Psoas muscle (tissue), 8 donors: Measurements from ENCODE around the gene RFPL4A. TPM values are rescaled to one million over a fixed set of nuclear protein-coding genes. Genes with fewer than 3 reads are reported as not detected.

Experiments used
- ATAC-seq, 4 donors: fragments of 200-7000 bp; cut with Tn5 transposase; one replicate each; pipeline ENCODE4 v1.9.1; 2020; ENCODE audit warnings: moderate library complexity in 3 of 4, mild to moderate bottlenecking in 2 of 4
- DNase-seq, 2 donors: peaks; one replicate each; pipeline ENCODE4 v3.0.0-alpha.2; 2020
- H3K27ac ChIP-seq: fragments of 200-600 bp; one replicate; pipeline ENCODE4 v1.8.0; 2022
- H3K27me3 ChIP-seq, 3 donors: fragments of 200-600 bp in 1 of 3; one replicate each; pipeline versions ENCODE4 v1.6.1 to v1.8.0; 2013 to 2022; ENCODE audit warnings: low read length in 2 of 3, mild to moderate bottlenecking in 2 of 3, moderate library complexity in 1 of 3; ENCODE audit not compliant: insufficient read depth in 3 of 3
- H3K36me3 ChIP-seq, 2 donors: fragments of 200-600 bp in 1 of 2; one replicate each; pipeline versions ENCODE4 v1.6.1 to v1.8.0; 2013 to 2022; ENCODE audit warnings: low read depth in 1 of 2, mild to moderate bottlenecking in 1 of 2, moderate library complexity in 1 of 2; ENCODE audit not compliant: insufficient read depth in 1 of 2
- H3K4me1 ChIP-seq: fragments of 200-600 bp; one replicate; pipeline ENCODE4 v1.8.0; 2022
- H3K4me3 ChIP-seq: fragments of 200-600 bp; one replicate; pipeline ENCODE4 v1.8.0; 2022; ENCODE audit warnings: mild to moderate bottlenecking
- H3K9me3 ChIP-seq: fragments of 200-600 bp; one replicate; pipeline ENCODE4 v1.8.0; 2022
- CTCF ChIP-seq: fragments of 200-600 bp; IDR thresholded peaks from one replicate; pipeline ENCODE4 v1.8.0; 2022; ENCODE audit warnings: antibody characterized with exemption
- WGBS, 3 donors: extraction: QIAGEN DNeasy Blood & Tissue Kit; methylation state at CpG; one replicate each; pipeline versions ENCODE4 v1.1.6 to v1.1.7; 2013; 5-methylcytosine and 5-hydroxymethylcytosine counted together
- intact Hi-C, 2 donors: fragments of 100-400 bp; cut with DNase I; formaldehyde crosslinking; loops; one replicate each; pipeline versions ENCODE4 v1.11.0 to v1.14.2; 2022
- polyA plus RNA-seq, 3 donors: library from polyadenylated mRNA; stranded (reverse); fragments of 200-250 nt; gene quantifications; one replicate each; pipeline ENCODE4 v1.2.3, GENCODE V29; 2013
- total RNA-seq, 4 donors: library from RNA; stranded (reverse); fragmentation: NEBNext Ultra II Directional in 2 of 4; extraction: Animal tissue kit (Norgen Biotek cat#: 25700) in 2 of 4; gene quantifications; one replicate each; pipeline versions ENCODE4 v1.2.1 to v1.2.4, GENCODE V29; 2021 to 2023
- donor health status: healthy with polysubstance abuse.
- donor health status: DM: no; HTN: no; CAD: no; lungs with moderate emphysema.
- donor health status: Bipolar disorder and iron deficiency.
- donor health status: healthy.
- donor health status: DM: yes; HTN: yes; CAD: no.
- donor health status: DM: no; HTN: no; CAD: no.
- donor health status: DM: no; HTN: no; CAD: no.
- donor health status: DM: yes; HTN: yes; CAD: no.

RFPL4A gene
- total and polyA plus RNA-seq, 7 donors = not detected

- intact Hi-C loops = no loop called here
- 87 to 89% (median 88%) methylated on average over 11 of the region's 11 CpGs for WGBS, 3 donors
- no peaks in the 10 kb centered on the region for H3K27me3 ChIP-seq
Observed at GRCh38 chr19:55795021-55795420, 36.1 kb downstream of the RFPL4A start.

GRCh38 chr19:55801416-55801815 is 42.5 kb downstream of the RFPL4A start:
- Histone ChIP-seq H3K4me3 (no peak overlapping the region), H3K27me3 (no peaks in the 10 kb centered on the region), H3K4me1 (no peaks in the 10 kb centered on the region), H3K9me3 (no peaks in the 10 kb centered on the region), H3K36me3 (no peaks in the 10 kb centered on the region), H3K27ac (no peak overlapping the region)
- DNase-seq (no peak), ATAC-seq (no peak)
- no peak for TF ChIP-seq CTCF
- intact Hi-C loops = no loop called here
- 50 to 58% (median 53%) methylated on average over 7 of the region's 7 CpGs for WGBS, 3 donors

More at GRCh38 chr19:55795021-55795420, 36.1 kb downstream of the RFPL4A start:
- no peak for DNase-seq
- no peak for ATAC-seq
- no peaks in the 10 kb centered on the region for H3K9me3 ChIP-seq
- TF ChIP-seq CTCF = no peak
- no peak overlapping the region for H3K27ac ChIP-seq
- no peaks in the 10 kb centered on the region for H3K4me1 ChIP-seq
- H3K36me3 ChIP-seq = no peaks in the 10 kb centered on the region
- H3K4me3 ChIP-seq = no peak overlapping the region

GRCh38 chr19:55802281-55802680 is 43.4 kb downstream of the RFPL4A start:
- no peaks in the 10 kb centered on the region for H3K4me1 ChIP-seq
- no peaks in the 10 kb centered on the region for H3K27me3 ChIP-seq
- TF ChIP-seq CTCF = no peak
- no peak for DNase-seq
- ATAC-seq = no peak
- H3K9me3 ChIP-seq = peaks cover under 1% of the 10 kb centered on the region
- H3K27ac ChIP-seq = no peak overlapping the region
- no peak overlapping the region for H3K4me3 ChIP-seq
- 47 to 59% (median 56%) methylated on average over 2 of the region's 2 CpGs for WGBS, 3 donors
- no peaks in the 10 kb centered on the region for H3K36me3 ChIP-seq
- intact Hi-C loops = no loop called here

- DNase-seq = peak in 1 of 2 donors; percentile 27
- intact Hi-C loops = loop anchor here in 1 of 2 donors (5.0 kb wide), 1 partner anchor 177 kb away; no protein-coding TSS in a partner anchor
- no peak for ATAC-seq
- Histone ChIP-seq H3K36me3 (no peaks in the 10 kb centered on the region), H3K27me3 (no peaks in the 10 kb centered on the region), H3K9me3 (peaks cover 4% of the 10 kb centered on the region), H3K4me3 (no peak overlapping the region), H3K27ac (no peak overlapping the region), H3K4me1 (no peaks in the 10 kb centered on the region)
- WGBS, 3 donors = 24 to 29% (median 25%) methylated on average over 20 of the region's 20 CpGs
- TF ChIP-seq CTCF = no peak
Observed at GRCh38 chr19:55809381-55810058, 50.6 kb downstream of the RFPL4A start.

GRCh38 chr19:55811340-55811739 is 52.4 kb downstream of the RFPL4A start:
- no peak for DNase-seq
- ATAC-seq = no peak

More at GRCh38 chr19:55811340-55811739, 52.4 kb downstream of the RFPL4A start:
- Histone ChIP-seq H3K36me3 (no peaks in the 10 kb centered on the region), H3K27ac (no peak overlapping the region), H3K4me1 (no peaks in the 10 kb centered on the region), H3K9me3 (peaks cover 4% of the 10 kb centered on the region), H3K4me3 (no peak overlapping the region), H3K27me3 (no peaks in the 10 kb centered on the region)
- intact Hi-C loops = no loop called here
- TF ChIP-seq CTCF = no peak
- 63 to 73% (median 65%) methylated on average over 3 of the region's 3 CpGs for WGBS, 3 donors
